PC-3 (cell line): Measurements from ENCODE around the gene CXCL3. TPM values are rescaled to one million over a fixed set of nuclear protein-coding genes. Genes with fewer than 3 reads are reported as not detected.

Experiments used
- ATAC-seq: fragments of 200-7000 bp; cut with Tn5 transposase; 2 replicates; pipeline ENCODE4 v1.9.1; 2020; ENCODE audit warnings: mild to moderate bottlenecking, moderate library complexity
- BruUV-seq: library from RNA; stranded (reverse); fragments of 400-500 nt; replicated peaks from 2 replicates; lab custom pipeline; 2021; lab: Mats Ljungman, UMichigan
- CTCF ChIA-PET: fragments of 300-600 bp; sonication (Branson Sonifier 250); formaldehyde crosslinking; loops from one replicate; lab custom pipeline; 2022; ENCODE audit warnings: antibody characterized with exemption; lab: Charles Lee
- POLR2A ChIA-PET: fragments of 300-600 bp; sonication (Branson Sonifier 250); formaldehyde crosslinking; loops from one replicate; lab custom pipeline; 2022; ENCODE audit warnings: antibody characterized with exemption; ENCODE audit not compliant: unreplicated experiment; lab: Charles Lee
- DNase-seq: peaks from one replicate; pipeline ENCODE4 v3.0.0-alpha.2; 2015
- H2AFZ ChIP-seq: fragments of 300-600 bp; sonication (generic); 2 replicates; pipeline ENCODE4 v1.6.0; 2016; ENCODE audit warnings: antibody characterized with exemption, low read length
- H3F3A ChIP-seq: fragments of 300-600 bp; sonication (generic); one replicate; pipeline ENCODE4 v1.6.0; 2017; ENCODE audit warnings: antibody characterized with exemption, low read length, control low read depth, mild to moderate bottlenecking; ENCODE audit not compliant: unreplicated experiment
- H3K27ac ChIP-seq: fragments of 300-600 bp; sonication (generic); 2 replicates; pipeline ENCODE4 v1.5.1; 2016; ENCODE audit warnings: mild to moderate bottlenecking, low read length
- H3K27me3 ChIP-seq: fragments of 300-600 bp; sonication (generic); 2 replicates; pipeline ENCODE4 v1.6.1; 2016; ENCODE audit warnings: low read length, mixed read lengths
- H3K36me3 ChIP-seq: fragments of 300-600 bp; sonication (generic); 2 replicates; pipeline ENCODE4 v1.6.1; 2016; ENCODE audit warnings: low read depth, mixed run types, low read length, mixed read lengths
- H3K4me1 ChIP-seq: fragments of 300-600 bp; sonication (generic); 2 replicates; pipeline ENCODE4 v1.5.1; 2016; ENCODE audit warnings: low read length; ENCODE audit not compliant: insufficient read depth
- H3K4me2 ChIP-seq: fragments of 300-600 bp; sonication (generic); 2 replicates; pipeline ENCODE4 v1.6.0; 2016; ENCODE audit warnings: low read length
- H3K4me3 ChIP-seq: fragments of 300-600 bp; sonication (generic); 2 replicates; pipeline ENCODE4 v1.5.1; 2016; ENCODE audit warnings: mild to moderate bottlenecking, low read length, mixed read lengths
- H3K79me2 ChIP-seq: fragments of 300-600 bp; sonication (generic); 2 replicates; pipeline ENCODE4 v1.6.1; 2017; ENCODE audit warnings: low read length, mixed read lengths
- H3K9ac ChIP-seq: fragments of 300-600 bp; sonication (generic); 2 replicates; pipeline ENCODE4 v1.6.0; 2016; ENCODE audit warnings: mild to moderate bottlenecking, low read length
- H3K9me2 ChIP-seq: fragments of 300-600 bp; sonication (generic); replicated peaks from 2 replicates; pipeline ENCODE4 v1.6.1; 2016; ENCODE audit warnings: mixed run types, low read length, mixed read lengths
- H3K9me3 ChIP-seq: fragments of 300-600 bp; sonication (generic); 2 replicates; pipeline ENCODE4 v1.6.1; 2016; ENCODE audit warnings: low read length, mixed read lengths
- H4K20me1 ChIP-seq: fragments of 300-600 bp; sonication (generic); 2 replicates; pipeline ENCODE4 v1.6.1; 2016; ENCODE audit warnings: low read length, mixed read lengths
- CTCF ChIP-seq: fragments of 300-600 bp; sonication (generic); conservative IDR thresholded peaks from 2 replicates; pipeline ENCODE4 v1.5.1; 2017; ENCODE audit warnings: antibody characterized with exemption, low read depth, mild to moderate bottlenecking, low read length
- EZH2 ChIP-seq: fragments of 300-600 bp; sonication (generic); IDR thresholded peaks from one replicate; pipeline ENCODE4 v1.6.1; 2017; ENCODE audit warnings: antibody characterized with exemption, mild to moderate bottlenecking, low read length; ENCODE audit not compliant: unreplicated experiment
- EZH2phosphoT487 ChIP-seq: fragments of 300-600 bp; sonication (generic); IDR thresholded peaks from 2 replicates; pipeline ENCODE4 v1.6.1; 2018; ENCODE audit warnings: mild to moderate bottlenecking, antibody characterized with exemption, low read length, borderline replicate concordance
- intact Hi-C: fragments of 100-400 bp; cut with micrococcal nuclease; formaldehyde crosslinking; loops from 2 replicates; pipeline ENCODE4 v1.9.0; 2023
- total RNA-seq: library from RNA; depleted of rRNA; stranded (reverse); fragments of >200 nt; gene quantifications from 2 replicates; pipeline ENCODE4 v1.2.3, GENCODE V29; 2014

The CXCL3 gene
- total RNA-seq, 1 experiment from 2014 or later = 28.9 TPM

GRCh38 chr4:74056114-74056857, 17.8 kb upstream of the CXCL3 start:
- BruUV-seq = TSS peak; percentile 93
- H3K9ac ChIP-seq = peak overlapping the region; percentile 72
- peaks cover 6% of the 10 kb centered on the region for H3F3A ChIP-seq
- H3K4me2 ChIP-seq = peak overlapping the region; percentile 30
- no peaks in the 10 kb centered on the region for H3K9me2 ChIP-seq
- H3K4me1 ChIP-seq = peaks cover 34% of the 10 kb centered on the region
- DNase-seq (peak; percentile 79), ATAC-seq (peak; percentile 64)
- ChIA-PET POLR2A (interaction anchor here (0.6 to 1.0 kb wide), 3 partner anchors 44 to 381 kb away, joined by 3 to 4 read pairs (median 3); no protein-coding TSS in a partner anchor), CTCF (interaction anchor here (0.7 to 1.4 kb wide), 3 partner anchors 18 to 460 kb away, joined by 3 to 9 read pairs (median 3); partner anchors contain the start of gene CXCL3)
- peak overlapping the region; percentile 3; the same call in 1 of the 2 replicates for H2AFZ ChIP-seq
- no peaks in the 10 kb centered on the region for H4K20me1 ChIP-seq
- H3K27ac ChIP-seq = peak overlapping the region; percentile 92
- no peak overlapping the region for H3K4me3 ChIP-seq
- intact Hi-C loops = loop anchor here (2.0 to 5.0 kb wide), 3 partner anchors 43 to 76 kb away; partner anchors contain the start of gene CXCL2
- no peaks in the 10 kb centered on the region for H3K9me3 ChIP-seq
- no peaks in the 10 kb centered on the region for H3K36me3 ChIP-seq
- no peaks in the 10 kb centered on the region for H3K79me2 ChIP-seq
- no peaks in the 10 kb centered on the region for H3K27me3 ChIP-seq
- TF ChIP-seq EZH2 (no peak), CTCF (peak; percentile 49)

GRCh38 chr4:74055498-74055897, 17.0 kb upstream of the CXCL3 start:
- peak; percentile 56 for ATAC-seq
- no peak overlapping the region for H2AFZ ChIP-seq
- H3K27ac ChIP-seq = peak overlapping the region; percentile 92
- peak overlapping the region; percentile 30 for H3K4me2 ChIP-seq
- peak; percentile 65 for DNase-seq
- H3K36me3 ChIP-seq = no peaks in the 10 kb centered on the region
- intact Hi-C loops = loop anchor here (5.0 kb wide), 2 partner anchors 57 to 77 kb away; no protein-coding TSS in a partner anchor
- H3F3A ChIP-seq = peaks cover 6% of the 10 kb centered on the region
- H4K20me1 ChIP-seq = no peaks in the 10 kb centered on the region
- no peaks in the 10 kb centered on the region for H3K27me3 ChIP-seq
- H3K79me2 ChIP-seq = no peaks in the 10 kb centered on the region
- no peak overlapping the region for H3K4me3 ChIP-seq
- no peaks in the 10 kb centered on the region for H3K9me3 ChIP-seq
- ChIA-PET POLR2A (interaction anchor here (0.6 to 0.7 kb wide), 2 partner anchors 10 to 45 kb away, joined by 3 read pairs; no protein-coding TSS in a partner anchor), CTCF (interaction anchor here (1.0 to 1.4 kb wide), 2 partner anchors 17 to 39 kb away, joined by 3 to 9 read pairs; partner anchors contain the start of gene CXCL3)
- no TSS peak for BruUV-seq
- H3K4me1 ChIP-seq = peaks cover 34% of the 10 kb centered on the region
- TF ChIP-seq EZH2 = no peak
- no peak for TF ChIP-seq CTCF
- TF ChIP-seq EZH2phosphoT487 = no peak
- peak overlapping the region; percentile 72 for H3K9ac ChIP-seq
- H3K9me2 ChIP-seq = no peaks in the 10 kb centered on the region
